ENCODE measurements around the gene ARCN1. TPM values are rescaled to one million over a fixed set of nuclear protein-coding genes. Genes with fewer than 3 reads are reported as not detected.

ARCN1 gene
- total and polyA plus RNA-seq, 2 donors (not counting 1 experiment from before 2014, with no cell fraction given): 42.9 to 83.2 TPM

GRCh38 chr11:118524757-118525470 is 47.3 kb upstream of the ARCN1 start:
- Mint-ChIP-seq H3K9me3 (ENCODE audit: insufficient read depth) (no peaks in the 10 kb centered on the region), H3K27ac (peak overlapping the region; percentile 61), H3K27me3 (no peaks in the 10 kb centered on the region), H3K4me3 (no peak overlapping the region), H3K4me1 (peaks cover 22% of the 10 kb centered on the region)
- H3K4me2 ChIP-seq (replicated peaks; ENCODE audit: low read depth, low read length, poor library complexity, severe bottlenecking): no peak overlapping the region
- POLR2A ChIA-PET: no interaction called here
- H3K27ac ChIP-seq (ENCODE audit: low read length in 2 of 2): no peak overlapping the region
- DNase-seq (no peak), ATAC-seq (ENCODE audit: low read depth) (no peak)
- H3K9me3 ChIP-seq (ENCODE audit: control extremely low read depth in 1 of 3, control insufficient read depth in 2 of 3, insufficient read depth in 1 of 3, low read length in 2 of 3): no peaks in the 10 kb centered on the region
- no peak overlapping the region for H2AFZ ChIP-seq (ENCODE audit: insufficient read depth, low read depth, low read length, poor library complexity, severe bottlenecking)
- peaks cover 4 to 40% of the 10 kb centered on the region in 2 experiments for H3K36me3 ChIP-seq (replicated peaks in 1 of 2; ENCODE audit: control extremely low read depth in 1 of 2, control insufficient read depth in 1 of 2, extremely low read depth in 1 of 2, insufficient read depth in 2 of 2, low read length in 1 of 2)
- no peaks in the 10 kb centered on the region for H3K79me2 ChIP-seq (ENCODE audit: control insufficient read depth, insufficient read depth, low read length)
- H3K9ac ChIP-seq (ENCODE audit: low read length): no peak overlapping the region
- intact Hi-C loops (cut with micrococcal nuclease): no loop called here
- no peaks in the 10 kb centered on the region for H4K20me1 ChIP-seq (ENCODE audit: control insufficient read depth, insufficient read depth, low read length, poor library complexity, severe bottlenecking)
- TF ChIP-seq CTCF (IDR thresholded peaks at IDR 0.05): no peak
- TF ChIP-seq EZH2 (IDR thresholded peaks at IDR 0.05; ENCODE audit: borderline replicate concordance, insufficient read depth, low read depth, low read length, poor library complexity, severe bottlenecking): no peak
- H3K4me3 ChIP-seq (ENCODE audit: control extremely low read depth in 1 of 5, extremely low read depth in 1 of 5, insufficient read depth in 1 of 5, low read depth in 2 of 5, low read length in 4 of 5): no peak overlapping the region
- peaks cover 4 to 7% of the 10 kb centered on the region in 2 donors for H3K4me1 ChIP-seq (ENCODE audit: control insufficient read depth in 2 of 2, insufficient read depth in 2 of 2, low read length in 2 of 2)
- WGBS (ENCODE audit: insufficient coverage): 86% methylated on average over 4 of the region's 6 CpGs
- CTCF ChIA-PET: interaction anchor here (0.6 kb wide), 2 partner anchors 26 to 481 kb away, joined by 3 to 6 read pairs; no protein-coding TSS in a partner anchor
- H3K27me3 ChIP-seq (replicated peaks in 1 of 4; ENCODE audit: control extremely low read depth in 1 of 4, control insufficient read depth in 3 of 4, insufficient read depth in 4 of 4, low read length in 3 of 4): no peaks in the 10 kb centered on the region

- Histone ChIP-seq H3K9ac (ENCODE audit: low read length) (no peak overlapping the region), H3K9me3 (ENCODE audit: control extremely low read depth in 1 of 3, control insufficient read depth in 2 of 3, insufficient read depth in 1 of 3, low read length in 2 of 3) (no peaks in the 10 kb centered on the region), H3K4me1 (ENCODE audit: control insufficient read depth in 2 of 2, insufficient read depth in 2 of 2, low read length in 2 of 2) (peaks cover 12 to 18% of the 10 kb centered on the region in 2 donors), H3K4me2 (replicated peaks; ENCODE audit: low read depth, low read length, poor library complexity, severe bottlenecking) (no peak overlapping the region), H3K4me3 (ENCODE audit: control extremely low read depth in 1 of 5, extremely low read depth in 1 of 5, insufficient read depth in 1 of 5, low read depth in 2 of 5, low read length in 4 of 5) (no peak overlapping the region), H3K27ac (ENCODE audit: low read length in 2 of 2) (no peak overlapping the region), H3K36me3 (replicated peaks in 1 of 2; ENCODE audit: control extremely low read depth in 1 of 2, control insufficient read depth in 1 of 2, extremely low read depth in 1 of 2, insufficient read depth in 2 of 2, low read length in 1 of 2) (peaks cover 3 to 24% of the 10 kb centered on the region in 2 experiments), H4K20me1 (ENCODE audit: control insufficient read depth, insufficient read depth, low read length, poor library complexity, severe bottlenecking) (no peaks in the 10 kb centered on the region), H3K27me3 (replicated peaks in 1 of 4; ENCODE audit: control extremely low read depth in 1 of 4, control insufficient read depth in 3 of 4, insufficient read depth in 4 of 4, low read length in 3 of 4) (no peaks in the 10 kb centered on the region), H2AFZ (ENCODE audit: insufficient read depth, low read depth, low read length, poor library complexity, severe bottlenecking) (no peak overlapping the region), H3K79me2 (ENCODE audit: control insufficient read depth, insufficient read depth, low read length) (no peaks in the 10 kb centered on the region)
- H3K4me3 Mint-ChIP-seq: no peak overlapping the region
- H3K9me3 Mint-ChIP-seq (ENCODE audit: insufficient read depth): no peaks in the 10 kb centered on the region
- CTCF ChIA-PET: interaction anchor here (0.6 kb wide), 1 partner anchor 312 kb away, joined by 3 read pairs; no protein-coding TSS in a partner anchor
- TF ChIP-seq CTCF (IDR thresholded peaks at IDR 0.05): no peak
- no peak for TF ChIP-seq EZH2 (IDR thresholded peaks at IDR 0.05; ENCODE audit: borderline replicate concordance, insufficient read depth, low read depth, low read length, poor library complexity, severe bottlenecking)
- H3K27me3 Mint-ChIP-seq: no peaks in the 10 kb centered on the region
- WGBS (ENCODE audit: insufficient coverage): no CpG with 5 or more reads among the region's 2 CpGs
- intact Hi-C loops (cut with micrococcal nuclease): no loop called here
- peaks cover 28% of the 10 kb centered on the region for H3K4me1 Mint-ChIP-seq
- ATAC-seq (ENCODE audit: low read depth) (no peak), DNase-seq (no peak)
- POLR2A ChIA-PET: no interaction called here
- H3K27ac Mint-ChIP-seq: no peak overlapping the region
These were observed 45.5 kb upstream of the ARCN1 start for GRCh38 chr11:118526688-118527087.

Measured in B cell (primary cell).